Measurements from ENCODE around the gene GRIK1. TPM values are rescaled to one million over a fixed set of nuclear protein-coding genes. Genes with fewer than 3 reads are reported as not detected.

GRIK1 gene
- total and polyA plus RNA-seq, 2 donors (not counting 1 experiment from before 2014, with no cell fraction given): not detected

DNA sequence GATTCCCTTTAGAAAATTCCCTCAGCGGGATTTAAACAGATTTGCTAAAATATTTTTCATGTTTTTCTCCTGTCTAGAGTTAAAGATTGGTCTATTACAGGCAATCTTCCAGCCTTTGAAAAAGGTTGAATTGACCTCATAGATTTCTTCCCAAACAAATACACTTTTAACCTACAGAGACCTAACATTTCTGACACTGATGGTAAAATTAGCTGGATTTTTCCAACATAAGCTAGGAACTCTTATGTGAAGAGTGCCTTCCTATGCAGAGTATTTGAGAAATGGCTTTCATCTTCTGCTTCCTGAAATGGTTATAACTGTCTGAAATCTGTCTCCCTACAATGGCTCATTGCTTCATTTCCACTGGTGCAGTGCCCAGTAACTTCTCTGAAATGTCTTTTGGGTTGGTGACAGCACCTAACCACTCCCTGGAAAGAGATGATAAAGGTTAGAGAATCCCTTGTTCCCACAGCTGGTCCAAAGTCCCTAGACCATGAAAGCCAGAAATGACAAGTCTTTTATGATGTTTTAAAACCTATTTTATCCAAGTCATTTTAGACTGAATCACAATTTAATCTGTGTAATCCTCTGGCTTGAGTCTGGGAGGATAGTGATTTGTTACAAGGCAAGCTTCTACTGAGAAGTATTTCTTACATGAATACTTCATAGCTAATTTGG, 371.6 kb downstream of the GRIK1 start:
- Histone ChIP-seq H3K4me2 (replicated peaks; ENCODE audit: low read depth, low read length, poor library complexity, severe bottlenecking) (no peak overlapping the region), H3K4me1 (ENCODE audit: control insufficient read depth in 2 of 2, insufficient read depth in 2 of 2, low read length in 2 of 2) (no peaks in the 10 kb centered on the region), H3K9ac (ENCODE audit: low read length) (no peak overlapping the region), H3K79me2 (ENCODE audit: control insufficient read depth, insufficient read depth, low read length) (no peaks in the 10 kb centered on the region), H3K36me3 (replicated peaks in 1 of 2; ENCODE audit: control extremely low read depth in 1 of 2, control insufficient read depth in 1 of 2, extremely low read depth in 1 of 2, insufficient read depth in 2 of 2, low read length in 1 of 2) (no peaks in the 10 kb centered on the region), H2AFZ (ENCODE audit: insufficient read depth, low read depth, low read length, poor library complexity, severe bottlenecking) (no peak overlapping the region), H4K20me1 (ENCODE audit: control insufficient read depth, insufficient read depth, low read length, poor library complexity, severe bottlenecking) (no peaks in the 10 kb centered on the region), H3K27me3 (replicated peaks in 1 of 4; ENCODE audit: control extremely low read depth in 1 of 4, control insufficient read depth in 3 of 4, insufficient read depth in 4 of 4, low read length in 3 of 4) (no peaks in the 10 kb centered on the region), H3K9me3 (ENCODE audit: control extremely low read depth in 1 of 3, control insufficient read depth in 2 of 3, insufficient read depth in 1 of 3, low read length in 2 of 3) (no peaks in the 10 kb centered on the region), H3K27ac (ENCODE audit: low read length in 2 of 2) (no peak overlapping the region), H3K4me3 (ENCODE audit: control extremely low read depth in 1 of 5, extremely low read depth in 1 of 5, insufficient read depth in 1 of 5, low read depth in 2 of 5, low read length in 4 of 5) (no peak overlapping the region)
- Mint-ChIP-seq H3K27me3 (no peaks in the 10 kb centered on the region), H3K4me1 (no peaks in the 10 kb centered on the region), H3K27ac (no peak overlapping the region), H3K9me3 (ENCODE audit: insufficient read depth) (no peaks in the 10 kb centered on the region), H3K4me3 (no peak overlapping the region)
- CTCF ChIA-PET: no interaction called here
- TF ChIP-seq EZH2 (IDR thresholded peaks at IDR 0.05; ENCODE audit: borderline replicate concordance, insufficient read depth, low read depth, low read length, poor library complexity, severe bottlenecking) (no peak), CTCF (IDR thresholded peaks at IDR 0.05) (no peak)
- POLR2A ChIA-PET: no interaction called here
- intact Hi-C loops (cut with micrococcal nuclease): no loop called here
- no peak for DNase-seq
- ATAC-seq (ENCODE audit: low read depth): no peak
- no CpG with 5 or more reads among the region's 1 CpG for WGBS (ENCODE audit: insufficient coverage)

DNA sequence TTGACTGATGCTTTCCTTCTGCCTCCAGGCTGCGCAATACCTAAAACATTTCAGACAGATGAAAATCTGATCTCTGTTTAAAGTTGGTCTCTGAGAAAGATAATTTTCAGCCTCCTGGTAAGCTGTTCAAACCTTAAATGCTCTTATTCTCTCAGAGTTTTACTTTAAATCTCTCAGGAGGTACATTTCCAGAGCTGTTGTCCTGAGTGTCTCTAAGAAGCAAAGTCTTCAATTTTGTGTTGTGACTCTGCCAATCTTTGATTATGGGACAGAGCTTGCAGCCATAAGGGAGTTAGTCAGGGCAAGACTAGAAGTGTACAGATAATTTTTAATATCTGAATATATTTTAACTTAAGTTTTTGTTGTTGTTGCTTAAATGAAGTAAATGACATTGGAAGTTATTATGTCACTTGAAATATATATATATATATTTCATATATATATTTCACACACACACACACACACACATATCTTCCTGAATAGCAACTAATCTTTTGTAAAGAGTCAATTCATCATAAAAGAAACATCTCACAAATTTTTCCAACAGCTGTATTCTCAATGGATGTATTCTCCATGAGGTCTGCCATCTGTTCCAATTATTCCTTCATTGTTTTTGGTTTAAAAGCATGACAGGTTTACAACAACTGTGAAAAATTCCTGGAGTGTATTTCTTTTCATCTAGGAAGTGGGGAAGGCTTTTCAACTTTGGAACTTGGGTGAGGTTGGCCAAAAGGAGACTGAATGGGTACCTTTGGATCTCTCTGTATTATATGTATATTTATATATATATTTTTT, 381.7 kb downstream of the GRIK1 start:
- TF ChIP-seq CTCF (IDR thresholded peaks at IDR 0.05) (no peak), EZH2 (IDR thresholded peaks at IDR 0.05; ENCODE audit: borderline replicate concordance, insufficient read depth, low read depth, low read length, poor library complexity, severe bottlenecking) (no peak)
- POLR2A ChIA-PET: no interaction called here
- intact Hi-C loops (cut with micrococcal nuclease): no loop called here
- no peak overlapping the region for H3K4me3 Mint-ChIP-seq
- DNase-seq (no peak), ATAC-seq (ENCODE audit: low read depth) (no peak)
- Histone ChIP-seq H4K20me1 (ENCODE audit: control insufficient read depth, insufficient read depth, low read length, poor library complexity, severe bottlenecking) (no peaks in the 10 kb centered on the region), H3K27me3 (replicated peaks in 1 of 4; ENCODE audit: control extremely low read depth in 1 of 4, control insufficient read depth in 3 of 4, insufficient read depth in 4 of 4, low read length in 3 of 4) (no peaks in the 10 kb centered on the region), H3K4me2 (replicated peaks; ENCODE audit: low read depth, low read length, poor library complexity, severe bottlenecking) (no peak overlapping the region), H3K9me3 (ENCODE audit: control extremely low read depth in 1 of 3, control insufficient read depth in 2 of 3, insufficient read depth in 1 of 3, low read length in 2 of 3) (no peaks in the 10 kb centered on the region), H3K4me1 (ENCODE audit: control insufficient read depth in 2 of 2, insufficient read depth in 2 of 2, low read length in 2 of 2) (no peaks in the 10 kb centered on the region), H2AFZ (ENCODE audit: insufficient read depth, low read depth, low read length, poor library complexity, severe bottlenecking) (no peak overlapping the region), H3K79me2 (ENCODE audit: control insufficient read depth, insufficient read depth, low read length) (no peaks in the 10 kb centered on the region), H3K27ac (ENCODE audit: low read length in 2 of 2) (no peak overlapping the region), H3K36me3 (replicated peaks in 1 of 2; ENCODE audit: control extremely low read depth in 1 of 2, control insufficient read depth in 1 of 2, extremely low read depth in 1 of 2, insufficient read depth in 2 of 2, low read length in 1 of 2) (no peaks in the 10 kb centered on the region), H3K4me3 (ENCODE audit: control extremely low read depth in 1 of 5, extremely low read depth in 1 of 5, insufficient read depth in 1 of 5, low read depth in 2 of 5, low read length in 4 of 5) (no peak overlapping the region), H3K9ac (ENCODE audit: low read length) (no peak overlapping the region)
- no peaks in the 10 kb centered on the region for H3K27me3 Mint-ChIP-seq
- H3K9me3 Mint-ChIP-seq (ENCODE audit: insufficient read depth): no peaks in the 10 kb centered on the region
- CTCF ChIA-PET: no interaction called here
- no peak overlapping the region for H3K27ac Mint-ChIP-seq
- no CpG with 5 or more reads among the region's 1 CpG for WGBS (ENCODE audit: insufficient coverage)
- peaks cover 8% of the 10 kb centered on the region for H3K4me1 Mint-ChIP-seq
